CD14-positive monocyte (primary cell): ENCODE measurements around the gene FBXO34. TPM values are rescaled to one million over a fixed set of nuclear protein-coding genes. Genes with fewer than 3 reads are reported as not detected.
A peak's percentile ranks its signal among the peaks of the same experiment; 100 is the strongest.
"Not testable (repeated sequence)": the region's sequence is repeated elsewhere in the genome, so short reads cannot be mapped to it uniquely, and the experiment has no call there.

Experiments used
- DNase-seq, 3 donors: peaks; one replicate each; pipeline ENCODE4 v3.0.0-alpha.2; 2011 to 2022
- H2AFZ ChIP-seq: 2 replicates; pipeline ENCODE4 v1.6.0; 2012; ENCODE audit warnings: mild to moderate bottlenecking, low read depth, low read length, inconsistent platforms; ENCODE audit not compliant: insufficient read depth, poor library complexity, severe bottlenecking
- H3K27ac ChIP-seq, 2 donors: 1 replicate in 1 of 2; 2 replicates in 1 of 2; pipeline ENCODE4 v1.5.1; 2012 to 2013; ENCODE audit warnings: low read length in 2 of 2, control low read depth in 1 of 2, inconsistent platforms in 1 of 2, low read depth in 1 of 2, mild to moderate bottlenecking in 1 of 2
- H3K27me3 ChIP-seq, 2 donors: one replicate each; pipeline versions ENCODE4 v1.6.0 to v1.6.1; 2011 to 2013; ENCODE audit warnings: low read length in 2 of 2; ENCODE audit not compliant: control insufficient read depth in 2 of 2, insufficient read depth in 2 of 2
- H3K36me3 ChIP-seq, 2 donors: replicated peaks in 1 of 2; 1 replicate in 1 of 2; 2 replicates in 1 of 2; pipeline versions ENCODE4 v1.5.1 to v1.6.1; 2012 to 2013; ENCODE audit warnings: low read length in 2 of 2, control low read depth in 1 of 2, inconsistent platforms in 1 of 2, mild to moderate bottlenecking in 1 of 2; ENCODE audit not compliant: insufficient read depth in 2 of 2, control insufficient read depth in 1 of 2
- H3K4me1 ChIP-seq, 2 donors: 1 replicate in 1 of 2; 2 replicates in 1 of 2; pipeline versions ENCODE4 v1.5.1 to v1.6.1; 2012 to 2013; ENCODE audit warnings: low read length in 2 of 2, control low read depth in 1 of 2, inconsistent platforms in 1 of 2, mild to moderate bottlenecking in 1 of 2, moderate library complexity in 1 of 2; ENCODE audit not compliant: insufficient read depth in 2 of 2, control insufficient read depth in 1 of 2
- H3K4me2 ChIP-seq: replicated peaks from 2 replicates; pipeline ENCODE3; 2012; ENCODE audit warnings: low read length, moderate library complexity, mild to moderate bottlenecking; ENCODE audit not compliant: poor library complexity, severe bottlenecking; ENCODE audit errors: extremely low read depth
- H3K4me3 ChIP-seq, 3 experiments: fragments of 200-600 bp in 1 of 3; sonication (generic) in 1 of 3; replicated peaks in 1 of 3; 1 replicate in 2 of 3; 2 replicates in 1 of 3; pipeline ENCODE4 v1.5.1; 2011 to 2013; ENCODE audit warnings: low read length in 3 of 3, mild to moderate bottlenecking in 3 of 3, control low read depth in 2 of 3, low read depth in 2 of 3, inconsistent platforms in 1 of 3, moderate library complexity in 1 of 3
- H3K79me2 ChIP-seq: 2 replicates; pipeline ENCODE4 v1.6.0; 2012; ENCODE audit warnings: mild to moderate bottlenecking, control low read depth, inconsistent platforms, low read length, moderate library complexity; ENCODE audit not compliant: insufficient read depth
- H3K9ac ChIP-seq: 2 replicates; pipeline ENCODE4 v1.6.0; 2017; ENCODE audit warnings: low read length, mild to moderate bottlenecking; ENCODE audit not compliant: insufficient read depth, poor library complexity, severe bottlenecking
- H3K9me3 ChIP-seq, 2 donors: replicated peaks in 1 of 2; 1 replicate in 1 of 2; 2 replicates in 1 of 2; pipeline versions ENCODE4 v1.5.1 to v1.6.1; 2012 to 2013; ENCODE audit warnings: low read length in 2 of 2, control low read depth in 1 of 2; ENCODE audit not compliant: control insufficient read depth in 1 of 2, insufficient read depth in 1 of 2
- H4K20me1 ChIP-seq: 2 replicates; pipeline ENCODE4 v1.6.0; 2012; ENCODE audit warnings: mild to moderate bottlenecking, low read length, control low read depth, moderate library complexity; ENCODE audit not compliant: insufficient read depth
- H3K27ac Mint-ChIP-seq, 7 donors: one replicate each; pipeline ENCODE4 v1.8.0; 2020; ENCODE audit warnings: mild to moderate bottlenecking in 7 of 7, mixed read lengths in 7 of 7, moderate library complexity in 6 of 7, inconsistent platforms in 2 of 7
- H3K27me3 Mint-ChIP-seq, 3 donors: one replicate each; pipeline ENCODE4 v1.8.0; 2021 to 2022; ENCODE audit warnings: low read depth in 3 of 3, mild to moderate bottlenecking in 3 of 3, mixed read lengths in 3 of 3, moderate library complexity in 3 of 3, inconsistent platforms in 1 of 3
- H3K36me3 Mint-ChIP-seq, 2 donors: one replicate each; pipeline ENCODE4 v1.8.0; 2020; ENCODE audit warnings: mixed read lengths in 2 of 2, inconsistent platforms in 1 of 2, mild to moderate bottlenecking in 1 of 2
- H3K4me1 Mint-ChIP-seq: one replicate; pipeline ENCODE4 v1.8.0; 2020; ENCODE audit warnings: mild to moderate bottlenecking, mixed read lengths
- H3K4me3 Mint-ChIP-seq, 2 donors: one replicate each; pipeline ENCODE4 v1.8.0; 2020; ENCODE audit warnings: mild to moderate bottlenecking in 2 of 2, mixed read lengths in 2 of 2, moderate library complexity in 1 of 2
- H3K9me3 Mint-ChIP-seq, 7 donors: one replicate each; pipeline ENCODE4 v1.8.0; 2020 to 2022; ENCODE audit warnings: mixed read lengths in 7 of 7, mild to moderate bottlenecking in 6 of 7, moderate library complexity in 6 of 7, inconsistent platforms in 2 of 7
- WGBS: methylation state at CpG from one replicate; pipeline ENCODE4 v1.1.5; 2013; ENCODE audit warnings: missing lambda C conversion rate; ENCODE audit not compliant: insufficient coverage; 5-methylcytosine and 5-hydroxymethylcytosine counted together
- intact Hi-C, 2 donors: fragments of 100-400 bp; cut with micrococcal nuclease; formaldehyde crosslinking; loops; one replicate each; pipeline versions ENCODE4 v1.15.0 to v1.15.1; 2023
- polyA plus RNA-seq, 3 donors: library from polyadenylated mRNA; depleted of rRNA in 1 of 3; unstranded in 2 of 3; stranded (reverse) in 1 of 3; fragments of 300-500 nt in 2 of 3; fragments of >200 nt in 1 of 3; fragmentation: Illumina TruSeq in 2 of 3; gene quantifications; 1 replicate in 2 of 3; 2 replicates in 1 of 3; pipeline ENCODE4 v1.2.3, GENCODE V29; 2012 to 2021
- TF ChIP-seq, protein P1 (sequence below): fragments of 200-600 bp; IDR thresholded peaks from one replicate; pipeline ENCODE4 v1.8.0; 2022; ENCODE audit warnings: antibody characterized with exemption, mild to moderate bottlenecking

Gene FBXO34
- polyA plus RNA-seq, 3 donors: 10.3 to 18.1 (median 17.3) TPM

DNA sequence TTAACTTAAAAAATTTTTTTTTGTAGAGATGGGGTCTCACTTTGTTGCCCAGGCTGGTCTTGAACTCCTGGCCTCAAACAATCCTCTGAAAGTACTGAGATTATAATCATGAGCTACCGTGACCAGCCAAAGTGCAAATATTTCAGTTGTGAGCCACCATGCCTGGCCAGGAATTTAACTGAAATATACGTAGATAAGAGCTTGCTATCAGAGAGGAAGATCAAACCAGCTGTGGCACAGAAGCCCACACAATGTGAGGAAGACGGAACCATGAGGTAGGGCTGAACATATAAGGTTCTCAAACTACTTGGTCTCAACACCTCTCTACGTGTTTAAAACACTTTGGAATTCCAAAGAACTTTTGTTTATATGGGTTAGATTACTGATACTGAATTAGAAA lies 111.3 kb downstream of the FBXO34 start:
- H3K36me3 Mint-ChIP-seq: peaks cover 70 to 89% of the 10 kb centered on the region in 2 donors
- Histone ChIP-seq H2AFZ (no peak overlapping the region), H4K20me1 (no peaks in the 10 kb centered on the region), H3K27me3 (no peaks in the 10 kb centered on the region), H3K27ac (no peak overlapping the region), H3K4me3 (no peak overlapping the region), H3K9me3 (no peaks in the 10 kb centered on the region), H3K4me2 (no peak overlapping the region), H3K9ac (no peak overlapping the region), H3K79me2 (no peaks in the 10 kb centered on the region), H3K4me1 (no peaks in the 10 kb centered on the region), H3K36me3 (peaks cover 59 to 92% of the 10 kb centered on the region in 2 donors)
- intact Hi-C loops: no loop called here
- WGBS: 100% methylated on average over 2 of the region's 4 CpGs
- H3K4me1 Mint-ChIP-seq: no peaks in the 10 kb centered on the region
- no peaks in the 10 kb centered on the region for H3K9me3 Mint-ChIP-seq
- TF ChIP-seq, protein P1, sequence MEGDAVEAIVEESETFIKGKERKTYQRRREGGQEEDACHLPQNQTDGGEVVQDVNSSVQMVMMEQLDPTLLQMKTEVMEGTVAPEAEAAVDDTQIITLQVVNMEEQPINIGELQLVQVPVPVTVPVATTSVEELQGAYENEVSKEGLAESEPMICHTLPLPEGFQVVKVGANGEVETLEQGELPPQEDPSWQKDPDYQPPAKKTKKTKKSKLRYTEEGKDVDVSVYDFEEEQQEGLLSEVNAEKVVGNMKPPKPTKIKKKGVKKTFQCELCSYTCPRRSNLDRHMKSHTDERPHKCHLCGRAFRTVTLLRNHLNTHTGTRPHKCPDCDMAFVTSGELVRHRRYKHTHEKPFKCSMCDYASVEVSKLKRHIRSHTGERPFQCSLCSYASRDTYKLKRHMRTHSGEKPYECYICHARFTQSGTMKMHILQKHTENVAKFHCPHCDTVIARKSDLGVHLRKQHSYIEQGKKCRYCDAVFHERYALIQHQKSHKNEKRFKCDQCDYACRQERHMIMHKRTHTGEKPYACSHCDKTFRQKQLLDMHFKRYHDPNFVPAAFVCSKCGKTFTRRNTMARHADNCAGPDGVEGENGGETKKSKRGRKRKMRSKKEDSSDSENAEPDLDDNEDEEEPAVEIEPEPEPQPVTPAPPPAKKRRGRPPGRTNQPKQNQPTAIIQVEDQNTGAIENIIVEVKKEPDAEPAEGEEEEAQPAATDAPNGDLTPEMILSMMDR: no peak
- DNase-seq: no peak
- no peak overlapping the region for H3K27ac Mint-ChIP-seq
- H3K4me3 Mint-ChIP-seq: no peak overlapping the region
- peaks cover 0 to 2% (median 0%) of the 10 kb centered on the region in 3 donors for H3K27me3 Mint-ChIP-seq

DNA sequence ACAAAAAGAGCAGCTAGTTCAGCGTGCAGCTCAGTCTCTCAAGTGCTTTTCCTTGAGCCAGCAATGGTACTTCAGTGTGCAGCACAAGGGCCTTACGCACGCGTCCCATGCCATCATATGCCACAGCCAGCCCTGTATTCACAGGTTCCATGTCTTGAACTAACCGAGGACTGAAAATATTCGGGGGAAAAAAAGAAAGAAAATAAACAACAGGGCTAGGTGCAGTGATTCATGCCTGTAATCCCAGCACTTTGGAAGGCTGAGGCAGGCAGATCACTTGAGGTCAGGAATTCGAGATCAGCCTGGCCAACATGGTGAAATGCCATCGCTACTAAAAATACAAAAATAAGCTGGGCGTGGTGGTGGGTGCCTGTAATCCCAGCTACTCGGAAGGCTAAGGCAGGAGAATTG lies 111.8 kb downstream of the FBXO34 start:
- H3K27ac ChIP-seq, H4K20me1 ChIP-seq, H3K9me3 Mint-ChIP-seq, H3K79me2 ChIP-seq, H2AFZ ChIP-seq, DNase-seq, H3K27me3 ChIP-seq, H3K27me3 Mint-ChIP-seq, H3K4me2 ChIP-seq, H3K4me3 Mint-ChIP-seq, H3K4me3 ChIP-seq, intact Hi-C loops, H3K4me1 Mint-ChIP-seq, H3K9ac ChIP-seq, H3K4me1 ChIP-seq, H3K9me3 ChIP-seq: not testable (repeated sequence)
- WGBS: 100% methylated on average over 5 of the region's 10 CpGs
- Mint-ChIP-seq H3K27ac (peak overlapping the region in 2 of 7 donors; percentile 1 to 14), H3K36me3 (peaks cover 70 to 91% of the 10 kb centered on the region in 2 donors)
- peaks cover 55 to 92% of the 10 kb centered on the region in 2 donors for H3K36me3 ChIP-seq
